OCI-LY7 (cell line): Measurements from ENCODE around the gene GPR32. TPM values are rescaled to one million over a fixed set of nuclear protein-coding genes. Genes with fewer than 3 reads are reported as not detected.
"Not testable (repeated sequence)": the region's sequence is repeated elsewhere in the genome, so short reads cannot be mapped to it uniquely, and the experiment has no call there.

Source experiments
- Bru-seq: library from RNA; stranded (reverse); fragments of 400-500 nt; gene quantifications from one replicate; lab custom pipeline; 2021; lab: Mats Ljungman, UMichigan
- BruChase-seq, 2 experiments: library from RNA; stranded (reverse); fragments of 400-500 nt; gene quantifications; one replicate each; lab custom pipeline; 2021; lab: Mats Ljungman, UMichigan
- BruUV-seq: library from RNA; stranded (reverse); fragments of 400-500 nt; replicated peaks from 2 replicates; lab custom pipeline; 2021; lab: Mats Ljungman, UMichigan
- CTCF ChIA-PET: fragments of 300-600 bp; sonication (Branson Sonifier 250); formaldehyde crosslinking; loops from one replicate; lab custom pipeline; 2022; ENCODE audit warnings: antibody characterized with exemption; ENCODE audit not compliant: unreplicated experiment; lab: Charles Lee
- POLR2A ChIA-PET: fragments of 300-600 bp; sonication (Branson Sonifier 250); formaldehyde crosslinking; loops from one replicate; lab custom pipeline; 2022; ENCODE audit warnings: antibody characterized with exemption; lab: Charles Lee
- DNase-seq: peaks from one replicate; pipeline ENCODE4 v3.0.0-alpha.2; 2015; ENCODE audit warnings: low spot score
- H2AFZ ChIP-seq: fragments of 200-600 bp; sonication (generic), shearing (Covaris generic); 2 replicates; pipeline ENCODE4 v1.6.1; 2014; ENCODE audit warnings: mild to moderate bottlenecking, antibody characterized with exemption, low read length, moderate library complexity
- H3K27ac ChIP-seq: fragments of 200-600 bp; sonication (generic); 2 replicates; pipeline ENCODE4 v1.5.1; 2014; ENCODE audit warnings: mixed run types, low read depth, mild to moderate bottlenecking, moderate library complexity, low read length, inconsistent platforms; ENCODE audit not compliant: poor library complexity, severe bottlenecking
- H3K36me3 ChIP-seq: fragments of 200-600 bp; sonication (generic); 2 replicates; pipeline ENCODE4 v1.6.1; 2014; ENCODE audit warnings: mild to moderate bottlenecking, antibody characterized with exemption, low read length, moderate library complexity, mixed read lengths; ENCODE audit not compliant: insufficient read depth
- H3K4me1 ChIP-seq: fragments of 200-600 bp; sonication (generic); 2 replicates; pipeline ENCODE4 v1.5.1; 2014; ENCODE audit warnings: mild to moderate bottlenecking, low read length; ENCODE audit not compliant: insufficient read depth, poor library complexity, severe bottlenecking
- H3K4me2 ChIP-seq: fragments of 200-600 bp; sonication (generic); 2 replicates; pipeline ENCODE4 v1.6.1; 2014; ENCODE audit warnings: mild to moderate bottlenecking, low read length
- H3K4me3 ChIP-seq: fragments of 200-600 bp; sonication (generic); 2 replicates; pipeline ENCODE4 v1.5.1; 2014; ENCODE audit warnings: mild to moderate bottlenecking, low read depth, low read length; ENCODE audit not compliant: poor library complexity, severe bottlenecking
- H3K79me2 ChIP-seq: fragments of 200-600 bp; sonication (generic); 2 replicates; pipeline ENCODE4 v1.6.1; 2016; ENCODE audit warnings: low read depth, mild to moderate bottlenecking, low read length, moderate library complexity, mixed read lengths; ENCODE audit not compliant: insufficient read depth
- H3K9me2 ChIP-seq: fragments of 200-600 bp; sonication (generic); 2 replicates; pipeline ENCODE4 v1.6.1; 2016; ENCODE audit warnings: mild to moderate bottlenecking, low read length, mixed read lengths; ENCODE audit not compliant: insufficient read depth
- H3K9me3 ChIP-seq: fragments of 200-600 bp; sonication (generic); 2 replicates; pipeline ENCODE4 v1.6.1; 2014; ENCODE audit warnings: mild to moderate bottlenecking, mixed run types, low read length, mixed read lengths
- H4K20me1 ChIP-seq: fragments of 200-600 bp; sonication (generic); 2 replicates; pipeline ENCODE4 v1.6.1; 2014; ENCODE audit warnings: mild to moderate bottlenecking, antibody characterized with exemption, low read length, moderate library complexity, mixed read lengths; ENCODE audit not compliant: insufficient read depth
- EZH2phosphoT487 ChIP-seq: fragments of 200-600 bp; sonication (generic); IDR thresholded peaks from 2 replicates; pipeline ENCODE4 v1.6.1; 2018; ENCODE audit warnings: low read depth, borderline replicate concordance, mild to moderate bottlenecking, mixed run types, antibody characterized with exemption, low read length, moderate library complexity, mixed read lengths
- intact Hi-C: fragments of 100-400 bp; cut with micrococcal nuclease; formaldehyde crosslinking; loops from one replicate; pipeline ENCODE4 v1.10.0; 2022; ENCODE audit not compliant: unreplicated experiment
- long read RNA-seq: library from polyadenylated mRNA; stranded (forward); transcript quantifications from one replicate; pipeline ENCODE4 v2.0.0, GENCODE V29; 2022
- total RNA-seq, 2 experiments: library from RNA; depleted of rRNA in 1 of 2; stranded (reverse); fragments of >200 nt in 1 of 2; shearing (Covaris generic) in 1 of 2; gene quantifications; 2 replicates each; pipeline ENCODE4 v1.2.3, GENCODE V29; 2014 to 2022
- TF ChIP-seq, protein P1 (sequence below): fragments of 200-600 bp; sonication (generic); conservative IDR thresholded peaks from 2 replicates; pipeline ENCODE4 v1.5.1; 2014; ENCODE audit warnings: mild to moderate bottlenecking, antibody characterized with exemption, low read length, moderate library complexity, mixed read lengths

The GPR32 gene, protein sequence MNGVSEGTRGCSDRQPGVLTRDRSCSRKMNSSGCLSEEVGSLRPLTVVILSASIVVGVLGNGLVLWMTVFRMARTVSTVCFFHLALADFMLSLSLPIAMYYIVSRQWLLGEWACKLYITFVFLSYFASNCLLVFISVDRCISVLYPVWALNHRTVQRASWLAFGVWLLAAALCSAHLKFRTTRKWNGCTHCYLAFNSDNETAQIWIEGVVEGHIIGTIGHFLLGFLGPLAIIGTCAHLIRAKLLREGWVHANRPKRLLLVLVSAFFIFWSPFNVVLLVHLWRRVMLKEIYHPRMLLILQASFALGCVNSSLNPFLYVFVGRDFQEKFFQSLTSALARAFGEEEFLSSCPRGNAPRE
- not detected in 2 replicates for total RNA-seq (2014; rRNA removed; shearing (Covaris generic))
- total RNA-seq (2022), result not detected in 2 replicates
- not detected for Bru-seq, nascent RNA
- not detected for BruChase-seq, experiment 1, labeled RNA remaining after a 6-hour chase
- BruChase-seq, experiment 2, labeled RNA remaining after a 2-hour chase, result not detected
- long read RNA-seq, result 0 reads

DNA sequence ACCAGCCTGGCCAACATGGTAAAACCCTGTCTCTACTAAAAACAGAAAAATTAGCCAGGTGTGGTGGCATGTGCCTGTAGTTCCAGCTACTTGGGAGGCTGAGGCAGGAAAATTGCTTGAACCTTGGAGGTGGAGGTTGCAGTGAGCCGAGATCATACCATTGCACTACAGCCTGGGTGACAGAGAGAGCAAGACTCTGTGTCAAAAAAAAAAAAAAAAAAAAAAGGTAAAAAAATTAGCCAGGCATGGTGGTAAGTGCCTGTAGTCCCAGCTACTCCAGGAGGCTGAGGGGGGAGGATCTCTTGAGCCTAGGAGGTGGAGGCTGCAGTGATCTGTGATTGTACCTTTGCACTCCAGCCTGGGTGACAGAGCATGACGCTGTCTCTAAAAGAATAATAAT is at the start of gene GPR32:
Gene GPR32, plus strand, starts transcription at position 301 of the 400 bp plus-strand sequence. CDS start 137 bp downstream, outside the sequence.
- CTCF ChIA-PET, H3K9me2 ChIP-seq, intact Hi-C loops, H2AFZ ChIP-seq, BruUV-seq, H3K9me3 ChIP-seq, H4K20me1 ChIP-seq, H3K4me3 ChIP-seq, H3K36me3 ChIP-seq, H3K4me1 ChIP-seq, H3K27ac ChIP-seq, H3K4me2 ChIP-seq, DNase-seq, H3K79me2 ChIP-seq: not testable (repeated sequence)
- POLR2A ChIA-PET, result interaction anchor here (0.6 kb wide), 2 partner anchors 11 to 103 kb away, joined by 3 to 4 read pairs; partner anchors contain the start of gene KLK2

DNA sequence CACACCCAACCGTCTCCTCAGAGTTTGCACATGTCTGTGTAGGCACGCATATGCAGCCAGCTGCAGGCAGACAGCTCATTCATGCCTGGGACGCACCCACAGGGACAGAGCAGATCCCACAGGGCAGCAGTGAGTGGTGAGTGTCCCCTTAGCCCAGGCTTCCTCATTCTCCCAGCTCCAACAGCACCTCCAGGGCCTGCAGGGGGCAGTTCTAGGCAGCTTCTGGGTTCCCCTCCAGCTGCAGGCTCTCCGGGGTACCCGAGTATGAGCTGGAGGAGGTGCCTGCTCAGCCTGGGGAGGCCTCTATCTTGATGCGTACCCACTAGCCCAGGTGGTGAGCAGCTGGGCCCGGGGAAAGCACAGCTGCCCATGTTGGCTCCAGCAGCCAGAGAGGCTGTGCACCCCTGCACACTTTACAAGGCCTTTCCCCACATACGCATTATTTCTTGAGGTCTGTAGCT is 49.3 kb upstream of the GPR32 start:
- Histone ChIP-seq H3K36me3 (no peaks in the 10 kb centered on the region), H3K9me2 (no peaks in the 10 kb centered on the region), H3K27ac (no peak overlapping the region), H3K79me2 (no peaks in the 10 kb centered on the region), H3K4me3 (no peak overlapping the region), H4K20me1 (no peaks in the 10 kb centered on the region), H2AFZ (no peak overlapping the region), H3K4me1 (peaks cover 26% of the 10 kb centered on the region), H3K9me3 (no peaks in the 10 kb centered on the region), H3K4me2 (no peak overlapping the region)
- DNase-seq, result no peak
- ChIA-PET CTCF (no interaction called here), POLR2A (no interaction called here)
- intact Hi-C loops, result no loop called here
- TF ChIP-seq, protein P1, sequence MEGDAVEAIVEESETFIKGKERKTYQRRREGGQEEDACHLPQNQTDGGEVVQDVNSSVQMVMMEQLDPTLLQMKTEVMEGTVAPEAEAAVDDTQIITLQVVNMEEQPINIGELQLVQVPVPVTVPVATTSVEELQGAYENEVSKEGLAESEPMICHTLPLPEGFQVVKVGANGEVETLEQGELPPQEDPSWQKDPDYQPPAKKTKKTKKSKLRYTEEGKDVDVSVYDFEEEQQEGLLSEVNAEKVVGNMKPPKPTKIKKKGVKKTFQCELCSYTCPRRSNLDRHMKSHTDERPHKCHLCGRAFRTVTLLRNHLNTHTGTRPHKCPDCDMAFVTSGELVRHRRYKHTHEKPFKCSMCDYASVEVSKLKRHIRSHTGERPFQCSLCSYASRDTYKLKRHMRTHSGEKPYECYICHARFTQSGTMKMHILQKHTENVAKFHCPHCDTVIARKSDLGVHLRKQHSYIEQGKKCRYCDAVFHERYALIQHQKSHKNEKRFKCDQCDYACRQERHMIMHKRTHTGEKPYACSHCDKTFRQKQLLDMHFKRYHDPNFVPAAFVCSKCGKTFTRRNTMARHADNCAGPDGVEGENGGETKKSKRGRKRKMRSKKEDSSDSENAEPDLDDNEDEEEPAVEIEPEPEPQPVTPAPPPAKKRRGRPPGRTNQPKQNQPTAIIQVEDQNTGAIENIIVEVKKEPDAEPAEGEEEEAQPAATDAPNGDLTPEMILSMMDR, result 0 out of 2 replicates have a peak, but pooled peaks have one; percentile 18
- TF ChIP-seq EZH2phosphoT487, result no peak
- no TSS peak for BruUV-seq

DNA sequence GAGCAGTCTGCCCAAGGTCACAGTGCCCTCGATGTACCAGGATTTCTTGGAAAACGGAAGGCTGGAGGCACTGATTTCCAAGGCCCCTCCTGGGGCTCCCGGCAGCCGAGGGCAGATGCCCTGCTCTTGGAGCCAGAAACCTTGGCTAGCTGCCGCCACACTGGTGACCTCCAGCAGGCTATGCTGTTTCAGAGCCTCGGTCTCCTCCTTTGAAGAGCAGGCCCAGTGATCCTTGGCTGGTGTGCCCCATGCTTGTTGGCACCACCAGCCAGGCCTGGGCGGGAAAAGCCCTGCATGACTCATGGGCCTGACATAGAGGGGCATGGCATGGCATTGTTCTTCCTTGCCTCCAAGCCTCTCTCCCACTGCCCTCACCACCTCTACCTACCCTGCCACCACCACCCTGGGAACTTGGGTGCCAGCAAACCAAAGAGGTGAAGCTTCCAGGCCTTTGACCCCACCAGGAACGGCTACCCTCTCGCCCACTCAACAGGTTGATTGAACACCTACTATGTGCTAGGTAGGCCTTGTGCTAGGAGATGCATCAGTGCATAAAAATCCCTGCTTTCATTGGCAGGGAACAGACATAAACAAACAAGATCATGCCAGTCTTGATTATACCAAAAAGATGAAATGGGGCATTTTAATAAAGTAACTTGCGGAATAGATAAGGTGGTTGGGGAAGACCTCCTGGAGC is 48.7 kb upstream of the GPR32 start:
- Histone ChIP-seq H3K9me3 (no peaks in the 10 kb centered on the region), H2AFZ (no peak overlapping the region)
- CTCF ChIA-PET, result no interaction called here

More for the DNA sequence above, 48.7 kb upstream of the GPR32 start:
- no peak for DNase-seq
- BruUV-seq, result no TSS peak
- Histone ChIP-seq H3K4me2 (no peak overlapping the region), H3K36me3 (no peaks in the 10 kb centered on the region), H3K4me3 (no peak overlapping the region), H4K20me1 (no peaks in the 10 kb centered on the region), H3K9me2 (no peaks in the 10 kb centered on the region), H3K79me2 (no peaks in the 10 kb centered on the region), H3K4me1 (peaks cover 32% of the 10 kb centered on the region), H3K27ac (no peak overlapping the region)
- intact Hi-C loops, result no loop called here
- POLR2A ChIA-PET, result interaction anchor here (0.6 kb wide), 1 partner anchor 60 kb away, joined by 8 read pairs; no protein-coding TSS in a partner anchor
- TF ChIP-seq EZH2phosphoT487, result no peak
- TF ChIP-seq, protein P1, result no peak
